Activated CD8-positive, alpha-beta memory T cell treated with anti-CD3 and anti-CD28 coated beads for 36 hours (primary cell): ENCODE results near the gene FBLN1. TPM values are rescaled to one million over a fixed set of nuclear protein-coding genes. Genes with fewer than 3 reads are reported as not detected.
"Not testable (repeated sequence)": the region's sequence is repeated elsewhere in the genome, so short reads cannot be mapped to it uniquely, and the experiment has no call there.

Experiments
- CTCF ChIA-PET: fragments of 350-600 bp; sonication (Branson Sonifier 250); formaldehyde crosslinking; loops from one replicate; lab custom pipeline; 2021; ENCODE audit warnings: antibody characterized with exemption; lab: Charles Lee
- POLR2A ChIA-PET: fragments of 350-600 bp; sonication (Branson Sonifier 250); formaldehyde crosslinking; loops from one replicate; lab custom pipeline; 2021; ENCODE audit warnings: antibody characterized with exemption; lab: Charles Lee
- total RNA-seq, 2 experiments: library from RNA; stranded (reverse); gene quantifications; one replicate each; pipeline ENCODE4 v1.2.3, GENCODE V29; 2021

Gene FBLN1
- total RNA-seq, 2 experiments from 2014 or later: not detected

- CTCF ChIA-PET: interaction anchor here (0.6 kb wide), 1 partner anchor 164 kb away, joined by 3 read pairs; no protein-coding TSS in a partner anchor
- POLR2A ChIA-PET: no interaction called here
Observed at GRCh38 chr22:45587638-45588505, 85.2 kb downstream of the FBLN1 start.

DNA sequence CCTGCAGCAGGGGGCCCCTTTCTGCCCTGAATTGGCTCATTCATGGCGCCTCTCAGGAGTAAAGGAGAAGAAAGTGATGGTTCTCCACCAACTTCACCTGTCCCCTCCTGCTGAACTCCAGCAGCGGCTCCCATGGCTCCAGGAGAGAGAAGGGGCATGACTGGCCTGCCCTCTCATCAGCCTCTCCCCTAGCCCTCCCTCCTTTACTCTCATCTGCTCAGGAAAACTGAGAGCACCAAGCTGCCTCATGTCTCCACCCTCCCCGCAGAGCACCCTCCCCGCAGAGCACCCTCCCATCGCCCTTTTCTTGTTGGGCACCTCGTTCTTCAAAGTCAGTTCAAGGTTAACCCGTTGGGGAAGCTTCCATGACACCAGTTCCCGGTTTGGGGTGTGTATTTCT lies 86.9 kb downstream of the FBLN1 start:
- ChIA-PET POLR2A (no interaction called here), CTCF (no interaction called here)

- POLR2A ChIA-PET: no interaction called here
- CTCF ChIA-PET: no interaction called here
Observed at GRCh38 chr22:45590262-45590661, 87.6 kb downstream of the FBLN1 start.

DNA sequence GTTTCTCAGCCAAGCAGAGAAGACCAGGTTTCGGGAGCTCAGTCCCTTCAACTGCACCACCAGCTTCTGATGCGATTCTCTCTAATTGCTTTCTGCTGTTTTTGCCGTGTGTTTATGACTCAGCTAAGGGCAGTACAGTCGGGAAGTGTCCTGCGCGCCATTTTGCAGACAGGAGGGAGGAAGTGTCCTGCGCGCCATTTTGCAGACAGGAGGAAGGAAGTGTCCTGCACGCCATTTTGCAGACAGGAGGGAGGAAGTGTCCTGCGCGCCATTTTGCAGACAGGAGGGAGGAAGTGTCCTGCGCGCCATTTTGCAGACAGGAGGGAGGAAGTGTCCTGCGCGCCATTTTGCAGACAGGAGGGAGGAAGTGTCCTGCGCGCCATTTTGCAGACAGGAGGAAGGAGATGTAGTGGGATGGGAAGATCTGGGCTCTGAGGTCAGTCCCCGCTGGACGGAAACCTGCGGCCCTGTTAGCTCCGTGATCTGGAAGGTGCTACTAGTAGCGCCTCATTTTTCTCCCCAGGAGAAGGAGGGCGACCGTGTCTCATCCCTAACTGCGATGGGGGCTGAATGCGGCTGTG lies 89.0 kb downstream of the FBLN1 start:
- POLR2A ChIA-PET: not testable (repeated sequence)
- CTCF ChIA-PET: interaction anchor here (0.5 kb wide), 1 partner anchor 48 kb away, joined by 3 read pairs; no protein-coding TSS in a partner anchor

GRCh38 chr22:45594123-45594941 lies 91.6 kb downstream of the FBLN1 start:
- ChIA-PET POLR2A (no interaction called here), CTCF (no interaction called here)

GRCh38 chr22:45597460-45598192 lies 94.9 kb downstream of the FBLN1 start:
- ChIA-PET POLR2A (no interaction called here), CTCF (no interaction called here)

DNA sequence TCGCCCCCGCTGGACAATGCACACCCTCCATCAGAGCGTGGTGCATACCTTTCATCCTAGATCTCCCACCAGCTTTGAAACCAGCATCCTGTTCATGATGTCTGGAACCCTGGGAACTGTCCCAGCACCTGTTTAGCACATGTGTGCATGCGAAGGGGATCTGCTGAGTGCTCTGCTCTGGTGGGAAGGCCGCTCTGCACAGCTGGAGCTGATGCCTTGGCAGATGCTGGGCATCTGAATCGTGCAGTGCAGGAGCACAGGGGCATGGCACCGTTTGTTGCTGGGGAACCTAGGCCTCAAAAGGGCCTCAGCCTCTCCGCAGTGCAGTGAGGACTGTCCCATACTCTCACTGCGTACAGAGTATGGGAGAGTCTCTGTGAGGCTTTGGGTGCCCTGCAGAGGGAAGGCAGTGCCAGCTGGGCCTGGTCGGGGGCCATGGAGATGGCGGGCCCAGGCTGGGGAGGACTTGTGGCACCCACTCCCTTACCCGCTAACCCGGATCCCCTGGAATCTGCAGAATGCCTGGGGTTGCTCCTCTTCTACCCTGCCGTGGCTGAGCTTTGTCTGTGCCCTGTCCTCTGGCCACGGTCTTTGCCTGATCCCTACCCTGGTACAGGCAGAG lies 96.0 kb downstream of the FBLN1 start:
- CTCF ChIA-PET: no interaction called here

DNA sequence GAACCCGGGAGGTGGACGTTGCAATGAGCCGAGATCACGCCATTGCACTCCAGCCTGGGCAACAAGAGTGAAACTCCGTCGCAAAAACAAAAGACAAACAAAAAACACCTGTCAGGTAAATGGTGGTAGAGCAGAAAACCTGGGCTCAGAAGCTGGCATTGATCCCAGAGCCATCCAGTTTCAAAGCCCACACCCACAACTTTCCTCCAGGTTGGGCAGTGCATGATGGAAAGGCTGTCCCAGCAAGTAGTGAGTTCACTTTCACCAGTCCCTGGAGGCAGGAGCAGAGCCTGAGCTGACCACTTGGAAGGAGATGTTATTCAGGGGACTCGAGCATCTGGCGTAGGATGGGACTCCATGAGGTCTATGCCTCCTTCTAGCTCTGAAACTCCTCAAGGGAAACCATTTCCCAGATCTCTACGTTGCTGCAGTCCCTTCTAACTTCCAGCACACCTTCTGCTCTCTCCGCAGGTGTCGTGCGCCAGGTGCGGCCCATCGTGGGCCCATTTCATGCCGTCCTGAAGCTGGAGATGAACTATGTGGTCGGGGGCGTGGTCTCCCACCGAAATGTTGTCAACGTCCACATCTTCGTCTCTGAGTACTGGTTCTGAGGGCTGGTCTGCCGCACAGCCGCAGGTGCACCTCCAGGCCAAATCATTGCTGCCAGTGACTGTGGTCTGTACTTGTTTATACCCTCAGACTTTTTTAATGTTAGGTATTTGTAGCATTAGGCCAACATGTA lies 97.3 kb downstream of the FBLN1 start:
- POLR2A ChIA-PET: no interaction called here
- CTCF ChIA-PET: interaction anchor here (0.6 kb wide), 1 partner anchor 264 kb away, joined by 4 read pairs; no protein-coding TSS in a partner anchor

More for the DNA sequence above, 96.0 kb downstream of the FBLN1 start:
- POLR2A ChIA-PET: no interaction called here

DNA sequence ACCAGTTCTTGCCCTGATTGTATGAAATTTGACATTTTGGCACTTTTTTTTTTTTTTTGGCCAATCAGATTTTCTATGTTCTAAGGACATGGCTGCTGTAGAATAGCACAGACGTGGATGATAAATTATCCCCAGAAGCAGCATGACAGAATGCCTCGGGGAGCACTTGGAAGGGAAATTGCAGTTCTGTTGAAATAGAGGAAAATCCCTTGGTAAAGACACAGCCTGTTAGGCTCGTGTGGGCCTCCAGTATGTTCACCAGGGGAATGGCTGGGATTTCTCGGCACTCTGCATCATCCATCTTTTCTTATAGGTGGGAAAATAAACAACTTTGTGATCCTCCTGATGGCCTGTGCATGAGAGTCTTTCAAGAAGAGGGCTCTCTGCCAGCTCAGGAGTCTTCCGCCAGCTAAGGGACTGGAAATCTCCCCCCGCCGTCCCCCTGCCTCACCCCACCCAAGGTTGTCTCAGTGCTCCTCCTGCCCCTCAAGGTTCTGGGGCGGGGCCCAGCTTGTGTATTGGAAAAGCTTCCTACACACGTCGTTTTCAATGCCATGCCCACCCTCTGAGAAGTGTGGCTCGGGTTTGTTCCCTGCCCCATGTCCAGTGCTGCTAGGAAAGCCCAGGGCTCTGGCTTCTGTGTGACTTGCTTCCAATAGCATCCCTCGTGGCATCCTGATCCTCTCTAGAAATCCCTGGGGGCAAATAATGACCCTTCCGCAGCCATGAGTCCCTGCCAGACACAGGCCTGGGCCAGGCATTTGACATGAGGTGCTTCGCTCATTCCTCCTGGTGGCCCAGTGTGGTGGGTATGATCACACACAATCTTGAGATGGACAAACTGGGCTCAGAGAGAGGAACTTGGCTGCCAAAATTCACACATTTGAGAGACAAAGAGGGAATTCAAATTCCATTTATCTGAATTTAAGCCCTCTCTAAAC lies 98.4 kb downstream of the FBLN1 start:
- CTCF ChIA-PET: interaction anchor here (0.6 kb wide), 1 partner anchor 263 kb away, joined by 4 read pairs; no protein-coding TSS in a partner anchor
- POLR2A ChIA-PET: no interaction called here

DNA sequence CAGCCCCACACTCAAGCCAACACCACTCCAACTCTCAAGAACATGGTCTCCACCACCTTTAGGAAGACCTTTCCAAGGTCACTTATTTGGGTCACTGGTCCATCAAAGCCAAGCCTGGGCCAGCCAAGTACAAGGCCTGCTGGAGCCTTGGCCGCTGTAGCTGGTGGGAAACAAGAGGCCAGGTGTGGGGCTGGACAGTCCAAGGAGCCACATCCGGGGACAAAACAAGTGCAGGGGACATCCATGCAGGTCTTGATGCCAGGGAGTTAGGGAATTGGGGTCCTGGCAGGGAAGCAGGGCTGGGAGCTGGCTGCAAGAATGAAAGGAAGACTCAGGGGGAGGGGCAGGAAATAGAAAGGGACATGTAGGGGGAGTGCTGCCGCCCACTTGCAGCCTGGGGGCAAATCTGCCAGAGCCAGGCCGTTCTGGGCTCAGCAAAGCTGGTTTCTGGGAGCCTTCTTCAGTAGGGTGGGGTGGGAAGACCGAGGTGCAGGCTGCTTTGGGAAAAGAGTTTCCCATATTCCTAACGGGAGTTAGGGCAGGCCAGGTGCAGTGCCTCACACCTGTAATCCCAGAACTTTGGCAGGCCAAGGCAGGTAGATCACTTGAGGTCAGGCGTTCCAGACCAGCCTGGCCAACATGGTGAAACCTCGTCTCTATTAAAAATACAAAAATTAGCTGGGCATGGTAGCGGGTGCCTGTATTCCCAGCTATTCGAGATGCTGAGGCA lies 99.5 kb downstream of the FBLN1 start:
- POLR2A ChIA-PET: interaction anchor here (0.6 kb wide), 2 partner anchors 12 to 22 kb away, joined by 3 read pairs; no protein-coding TSS in a partner anchor
- CTCF ChIA-PET: no interaction called here

DNA sequence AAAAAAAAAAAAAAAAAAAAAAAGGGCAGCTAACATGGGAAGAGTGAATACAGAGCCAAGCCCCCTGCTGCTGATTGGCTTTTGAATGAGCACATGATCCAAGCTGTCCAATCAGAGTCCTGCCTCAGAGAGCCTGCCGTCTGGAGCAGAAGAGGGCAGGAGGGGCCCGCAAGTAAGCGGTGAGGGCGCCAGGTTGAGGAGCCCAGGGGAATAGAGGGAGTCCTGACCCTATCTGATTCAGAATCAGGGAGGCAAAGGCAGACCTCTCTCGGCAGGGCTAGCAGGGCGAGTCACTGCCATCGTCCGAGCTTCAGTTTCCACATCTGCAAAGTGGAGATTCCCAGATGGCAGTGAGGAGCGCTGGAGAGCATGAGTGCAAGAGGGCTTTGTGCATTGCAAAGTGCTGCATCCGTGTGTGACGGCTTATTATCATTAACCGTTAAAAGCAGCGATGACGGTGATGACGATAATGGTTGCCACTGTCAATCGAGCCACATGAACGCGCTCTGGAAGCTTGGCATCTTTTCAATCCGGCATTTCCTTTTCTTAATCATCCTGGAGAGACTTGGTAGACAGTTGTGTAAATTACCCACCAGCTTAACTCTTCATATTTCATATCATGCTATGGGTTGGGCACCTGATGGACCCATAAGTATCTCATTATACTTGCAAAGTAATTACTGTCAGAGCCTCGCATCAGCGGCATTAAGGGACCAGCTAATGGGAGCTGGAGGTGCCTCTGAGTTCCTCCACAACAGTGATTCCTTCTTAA lies 100.3 kb downstream of the FBLN1 start:
- ChIA-PET POLR2A (interaction anchor here (0.6 kb wide), 1 partner anchor 22 kb away, joined by 3 read pairs; no protein-coding TSS in a partner anchor), CTCF (interaction anchor here (0.6 kb wide), 1 partner anchor 10 kb away, joined by 3 read pairs; no protein-coding TSS in a partner anchor)

- CTCF ChIA-PET: no interaction called here
- POLR2A ChIA-PET: no interaction called here
Observed at GRCh38 chr22:45603619-45604018, 100.9 kb downstream of the FBLN1 start.

DNA sequence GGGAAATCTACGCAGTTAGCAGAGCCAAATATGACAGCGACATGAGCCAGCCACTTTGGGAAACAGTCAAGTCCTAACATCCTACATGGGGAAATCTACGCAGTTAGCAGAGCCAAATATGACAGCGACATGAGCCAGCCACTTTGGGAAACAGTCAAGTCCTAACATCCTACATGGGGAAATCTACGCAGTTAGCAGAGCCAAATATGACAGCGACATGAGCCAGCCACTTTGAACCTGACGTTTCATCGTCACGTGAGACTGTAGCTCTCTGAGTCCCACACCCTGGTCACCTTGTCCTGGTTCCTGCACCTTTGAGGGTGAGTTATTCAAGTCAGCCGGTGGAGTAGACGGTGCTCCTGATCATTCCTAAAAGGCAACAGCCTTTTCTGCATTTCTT lies 105.4 kb downstream of the FBLN1 start:
- POLR2A ChIA-PET, CTCF ChIA-PET: not testable (repeated sequence)

- ChIA-PET POLR2A (no interaction called here), CTCF (no interaction called here)
Observed at GRCh38 chr22:45608763-45609180, 106.1 kb downstream of the FBLN1 start.

GRCh38 chr22:45612451-45612901 lies 109.8 kb downstream of the FBLN1 start:
- ChIA-PET CTCF (interaction anchor here (0.7 to 1.1 kb wide), 2 partner anchors 9 to 359 kb away, joined by 3 read pairs; no protein-coding TSS in a partner anchor), POLR2A (no interaction called here)
